22Rv1 (cell line): ENCODE measurements around the gene IQCH.
"Not testable (repeated sequence)": the region's sequence is repeated elsewhere in the genome, so short reads cannot be mapped to it uniquely, and the experiment has no call there.

Experiments used
- H3K27ac ChIP-seq: fragments of 450-650 bp; 2 replicates; pipeline ENCODE4 v1.5.1; 2017
- CTCF ChIP-seq: fragments of 450-650 bp; IDR thresholded peaks from 2 replicates; pipeline ENCODE4 v1.5.1; 2017; ENCODE audit warnings: mild to moderate bottlenecking
- ZFX ChIP-seq: fragments of 450-650 bp; IDR thresholded peaks from 2 replicates; pipeline ENCODE4 v1.6.1; 2017; ENCODE audit warnings: antibody characterized with exemption, borderline replicate concordance

Gene IQCH

GRCh38 chr15:67274236-67274635 lies 19.6 kb downstream of the IQCH start:
- no peak for TF ChIP-seq CTCF
- TF ChIP-seq ZFX: no peak
- no peak overlapping the region for H3K27ac ChIP-seq

GRCh38 chr15:67276666-67277065 lies 22.1 kb downstream of the IQCH start:
- TF ChIP-seq CTCF (no peak), ZFX (no peak)
- no peak overlapping the region for H3K27ac ChIP-seq

- no peak overlapping the region for H3K27ac ChIP-seq
- TF ChIP-seq CTCF: no peak
- TF ChIP-seq ZFX: no peak
Observed at GRCh38 chr15:67280217-67280616, 25.6 kb downstream of the IQCH start.

- no peak for TF ChIP-seq CTCF
- TF ChIP-seq ZFX: no peak
- H3K27ac ChIP-seq: no peak overlapping the region
Observed at GRCh38 chr15:67281714-67282113, 27.1 kb downstream of the IQCH start.

- not testable (repeated sequence) for H3K27ac ChIP-seq
Observed at GRCh38 chr15:67285625-67286024, 31.0 kb downstream of the IQCH start.

GRCh38 chr15:67286400-67286799 lies 31.8 kb downstream of the IQCH start:
- not testable (repeated sequence) for H3K27ac ChIP-seq

GRCh38 chr15:67290319-67290718 lies 35.7 kb downstream of the IQCH start:
- no peak overlapping the region for H3K27ac ChIP-seq

GRCh38 chr15:67296188-67296587 lies 41.6 kb downstream of the IQCH start:
- H3K27ac ChIP-seq: no peak overlapping the region
- TF ChIP-seq ZFX: no peak
- no peak for TF ChIP-seq CTCF

More at GRCh38 chr15:67290319-67290718, 35.7 kb downstream of the IQCH start:
- no peak for TF ChIP-seq CTCF
- no peak for TF ChIP-seq ZFX

GRCh38 chr15:67296684-67297083 lies 42.1 kb downstream of the IQCH start:
- no peak for TF ChIP-seq CTCF
- H3K27ac ChIP-seq: no peak overlapping the region
